Measurements from ENCODE around the gene BARX1.

Gene BARX1

DNA sequence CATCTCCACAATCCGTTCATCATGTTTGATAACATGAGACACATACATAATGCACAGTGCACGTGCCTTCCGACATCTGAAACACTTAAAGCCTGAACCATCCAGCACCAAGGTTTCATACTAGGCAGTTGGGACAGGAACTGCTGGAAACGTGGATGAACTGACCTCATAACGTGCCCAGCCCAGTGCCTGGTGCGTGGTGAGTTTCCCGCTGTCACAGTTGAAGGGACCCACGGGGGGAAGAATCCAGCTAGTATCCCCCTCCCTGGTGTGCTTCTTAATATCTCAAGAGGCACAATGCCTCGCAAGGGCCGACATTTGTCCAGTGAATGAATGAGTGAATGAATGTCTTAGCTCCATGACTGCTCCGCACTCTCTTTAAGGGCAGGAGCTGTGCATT, 23.2 kb downstream of the BARX1 start:
- H3K4me3 ChIP-seq (ENCODE audit: low read length), result no peak overlapping the region
- TF ChIP-seq, protein P1, sequence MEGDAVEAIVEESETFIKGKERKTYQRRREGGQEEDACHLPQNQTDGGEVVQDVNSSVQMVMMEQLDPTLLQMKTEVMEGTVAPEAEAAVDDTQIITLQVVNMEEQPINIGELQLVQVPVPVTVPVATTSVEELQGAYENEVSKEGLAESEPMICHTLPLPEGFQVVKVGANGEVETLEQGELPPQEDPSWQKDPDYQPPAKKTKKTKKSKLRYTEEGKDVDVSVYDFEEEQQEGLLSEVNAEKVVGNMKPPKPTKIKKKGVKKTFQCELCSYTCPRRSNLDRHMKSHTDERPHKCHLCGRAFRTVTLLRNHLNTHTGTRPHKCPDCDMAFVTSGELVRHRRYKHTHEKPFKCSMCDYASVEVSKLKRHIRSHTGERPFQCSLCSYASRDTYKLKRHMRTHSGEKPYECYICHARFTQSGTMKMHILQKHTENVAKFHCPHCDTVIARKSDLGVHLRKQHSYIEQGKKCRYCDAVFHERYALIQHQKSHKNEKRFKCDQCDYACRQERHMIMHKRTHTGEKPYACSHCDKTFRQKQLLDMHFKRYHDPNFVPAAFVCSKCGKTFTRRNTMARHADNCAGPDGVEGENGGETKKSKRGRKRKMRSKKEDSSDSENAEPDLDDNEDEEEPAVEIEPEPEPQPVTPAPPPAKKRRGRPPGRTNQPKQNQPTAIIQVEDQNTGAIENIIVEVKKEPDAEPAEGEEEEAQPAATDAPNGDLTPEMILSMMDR (conservative IDR thresholded peaks at IDR 0.05; ENCODE audit: low read length), result no peak
- DNase-seq (ENCODE audit: low read depth), result no peak

DNA sequence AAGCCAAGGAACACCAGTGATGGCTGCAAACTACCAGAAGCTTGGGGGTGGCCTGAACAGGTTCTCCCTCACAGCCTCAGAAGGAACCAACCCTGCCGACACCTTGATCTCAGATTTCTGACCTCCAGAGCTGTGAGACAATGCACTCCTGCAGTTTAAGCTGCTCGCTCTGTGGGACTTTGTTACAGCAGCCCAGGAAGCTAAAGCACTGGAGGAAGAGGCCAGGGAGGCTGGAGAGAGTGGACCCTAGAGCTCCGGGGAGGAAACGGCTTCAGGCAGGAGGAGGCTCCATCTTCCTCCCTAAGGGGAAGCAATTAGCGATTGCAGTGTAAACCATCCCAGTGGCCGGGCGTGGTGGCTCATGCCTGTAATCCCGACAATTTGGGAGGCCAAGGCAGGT, 25.1 kb downstream of the BARX1 start:
- no peak overlapping the region for H3K4me3 ChIP-seq (ENCODE audit: low read length)
- no peak for DNase-seq (ENCODE audit: low read depth)
- TF ChIP-seq, protein P1 (conservative IDR thresholded peaks at IDR 0.05; ENCODE audit: low read length), result no peak

DNA sequence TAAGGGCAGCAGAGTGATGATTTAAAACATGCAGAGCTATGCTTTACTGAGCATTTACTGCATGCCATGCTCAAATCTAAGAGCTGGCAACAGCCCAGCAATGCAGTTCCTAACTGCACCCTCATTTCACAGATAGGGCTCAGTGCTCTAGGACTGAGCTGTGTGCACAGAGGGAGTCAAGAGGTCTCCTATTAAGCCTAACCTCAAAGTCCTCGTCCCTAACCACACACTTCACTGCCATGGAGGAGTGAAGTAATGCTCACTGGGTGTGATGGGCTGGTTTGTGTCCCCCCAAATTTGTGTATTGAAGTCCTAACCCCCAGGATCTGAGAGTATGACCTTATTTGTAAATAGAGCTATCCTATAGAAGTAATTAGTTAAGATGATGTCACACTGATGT, 25.9 kb downstream of the BARX1 start:
- TF ChIP-seq, protein P1 (conservative IDR thresholded peaks at IDR 0.05; ENCODE audit: low read length), result no peak
- DNase-seq (ENCODE audit: low read depth), result no peak
- H3K4me3 ChIP-seq (ENCODE audit: low read length), result no peak overlapping the region

DNA sequence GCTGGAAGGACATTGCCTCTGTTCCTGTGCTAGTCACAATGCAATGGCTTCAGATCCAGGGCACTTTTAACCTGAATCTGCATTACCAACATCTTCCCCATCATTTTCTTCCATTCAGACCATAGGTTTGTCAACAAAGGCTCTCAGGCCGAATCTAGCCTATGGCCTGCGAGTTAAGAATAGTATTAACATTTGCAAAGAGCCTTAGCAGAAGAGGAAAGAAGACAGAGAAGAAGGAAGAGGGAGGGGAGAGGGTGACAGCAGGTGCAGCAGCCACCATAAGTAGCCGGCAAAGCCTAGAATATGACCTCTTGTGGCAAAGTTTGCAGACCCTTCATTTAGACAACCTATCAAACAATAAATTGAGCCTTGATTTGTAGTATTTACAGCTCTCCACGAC, 32.6 kb downstream of the BARX1 start:
- TF ChIP-seq, protein P1 (conservative IDR thresholded peaks at IDR 0.05; ENCODE audit: low read length), result no peak
- no peak for DNase-seq (ENCODE audit: low read depth)
- H3K4me3 ChIP-seq (ENCODE audit: low read length), result no peak overlapping the region

DNA sequence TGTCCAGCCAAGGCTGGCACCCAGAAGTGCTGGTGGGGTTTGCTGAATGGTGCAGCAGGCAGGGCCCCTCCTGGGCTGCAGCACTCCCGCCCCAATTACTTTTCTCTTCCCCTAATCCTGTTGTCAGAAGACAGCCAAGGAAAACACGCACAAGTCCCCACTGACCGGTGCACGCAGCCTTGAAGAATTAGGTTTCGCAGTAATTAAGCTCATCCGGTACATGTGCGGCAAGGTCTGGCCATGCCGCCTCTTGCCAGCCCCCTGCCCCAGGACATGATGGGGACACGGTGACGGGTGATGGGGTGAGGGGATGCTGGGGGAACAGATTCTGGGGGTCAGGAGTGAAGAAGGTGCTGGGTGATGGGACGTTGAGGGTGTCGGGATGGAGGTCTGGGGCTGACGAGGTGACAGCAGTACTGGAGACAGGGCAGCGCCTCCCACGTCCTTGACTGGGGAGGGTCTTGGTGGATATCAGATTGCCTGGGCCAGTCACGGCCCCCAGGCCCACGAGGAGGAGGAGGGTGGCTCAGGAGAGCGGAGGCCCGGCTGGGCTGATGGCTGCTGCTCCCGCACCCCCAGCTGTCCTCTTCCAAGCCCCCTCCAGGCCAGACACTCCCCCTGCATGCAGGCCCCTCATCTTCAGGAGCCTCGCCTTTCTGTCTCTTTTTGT, 34.9 kb downstream of the BARX1 start:
- no peak overlapping the region for H3K4me3 ChIP-seq (ENCODE audit: low read length)
- no peak for DNase-seq (ENCODE audit: low read depth)
- TF ChIP-seq, protein P1 (conservative IDR thresholded peaks at IDR 0.05; ENCODE audit: low read length), result no peak

DNA sequence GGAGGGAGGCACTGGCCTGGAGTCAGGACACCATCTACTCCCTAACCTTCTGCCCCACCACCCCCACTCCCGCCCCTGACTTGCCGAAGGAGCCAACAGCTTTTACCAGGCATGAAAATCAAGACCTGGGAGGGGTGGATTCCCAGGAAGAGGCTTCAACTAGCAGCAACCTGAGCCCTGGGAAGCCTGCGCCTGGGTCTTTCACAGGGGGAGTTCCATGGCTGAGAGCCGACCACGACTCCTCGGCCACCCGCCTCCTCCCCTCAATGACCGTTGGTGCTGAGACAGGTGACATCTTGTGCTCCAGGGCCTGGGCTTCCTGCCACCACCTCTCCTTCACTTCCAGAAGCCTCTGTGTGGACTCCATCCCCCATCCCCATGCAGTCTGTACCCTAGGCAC, 37.1 kb downstream of the BARX1 start:
- no peak for DNase-seq (ENCODE audit: low read depth)
- TF ChIP-seq, protein P1 (conservative IDR thresholded peaks at IDR 0.05; ENCODE audit: low read length), result no peak
- no peak overlapping the region for H3K4me3 ChIP-seq (ENCODE audit: low read length)

DNA sequence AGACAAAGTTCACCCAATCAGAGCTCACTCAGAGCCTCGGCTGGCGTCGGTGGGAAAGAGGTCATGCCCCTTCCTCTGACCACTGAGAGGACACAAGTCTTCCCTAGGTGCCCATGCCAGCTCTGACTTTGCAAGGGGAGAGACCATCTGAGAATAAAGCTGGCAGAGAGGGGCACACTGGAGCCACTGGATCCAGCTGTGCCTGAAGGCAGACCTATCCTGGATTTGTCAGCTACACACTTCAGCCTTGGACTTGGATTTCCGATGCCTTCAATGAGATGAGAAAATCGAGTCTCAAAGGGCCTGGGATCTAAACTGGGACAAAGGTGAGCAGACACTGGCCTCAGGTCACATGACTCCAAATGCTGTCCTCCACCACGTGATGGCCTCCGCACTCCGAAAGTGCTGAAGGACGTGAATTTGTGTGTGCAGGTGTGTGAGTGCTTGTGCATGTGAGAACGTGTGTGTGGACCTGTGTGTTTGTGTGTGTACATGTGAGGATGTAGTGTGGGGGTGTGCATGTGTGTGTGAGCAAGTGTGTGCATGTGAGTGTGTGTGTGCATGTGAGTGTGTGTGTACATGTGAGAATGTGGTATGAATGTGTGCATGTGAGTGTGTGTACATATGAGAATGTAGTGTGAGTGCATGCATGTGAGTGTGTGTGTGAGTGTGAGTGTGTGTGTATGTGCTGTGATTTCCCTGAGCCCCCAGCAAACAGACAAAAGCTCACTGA, 37.9 kb downstream of the BARX1 start:
- TF ChIP-seq, protein P1 (conservative IDR thresholded peaks at IDR 0.05; ENCODE audit: low read length), result no peak
- no peak for DNase-seq (ENCODE audit: low read depth)
- no peak overlapping the region for H3K4me3 ChIP-seq (ENCODE audit: low read length)
